Muscle layer of colon (tissue), 2 donors: ENCODE data around the gene ULK2.

Experiments
- H3K27ac ChIP-seq: one replicate; pipeline ENCODE4 v1.7.0; 2013; ENCODE audit warnings: low read depth, mild to moderate bottlenecking, low read length, moderate library complexity
- H3K27me3 ChIP-seq, 2 donors: one replicate each; pipeline ENCODE4 v1.7.0; 2013; ENCODE audit warnings: low read length in 2 of 2, mild to moderate bottlenecking in 2 of 2; ENCODE audit not compliant: insufficient read depth in 2 of 2, control insufficient read depth in 1 of 2
- H3K36me3 ChIP-seq: one replicate; pipeline ENCODE4 v1.7.0; 2013; ENCODE audit warnings: mild to moderate bottlenecking, low read length; ENCODE audit not compliant: insufficient read depth
- H3K4me1 ChIP-seq: one replicate; pipeline ENCODE4 v1.7.0; 2013; ENCODE audit warnings: mild to moderate bottlenecking, low read length; ENCODE audit not compliant: insufficient read depth
- H3K4me3 ChIP-seq, 2 donors: one replicate each; pipeline ENCODE4 v1.7.0; 2013; ENCODE audit warnings: low read length in 2 of 2, low read depth in 1 of 2, mild to moderate bottlenecking in 1 of 2, moderate library complexity in 1 of 2
- H3K9ac ChIP-seq: one replicate; pipeline ENCODE4 v1.7.0; 2013; ENCODE audit warnings: low read length
- H3K9me3 ChIP-seq: one replicate; pipeline ENCODE4 v1.7.0; 2013; ENCODE audit warnings: mild to moderate bottlenecking, low read length
- donor health status: abdominal sarcoma.
- donor health status: Adenocarcinoma of cecum.

Gene ULK2

DNA sequence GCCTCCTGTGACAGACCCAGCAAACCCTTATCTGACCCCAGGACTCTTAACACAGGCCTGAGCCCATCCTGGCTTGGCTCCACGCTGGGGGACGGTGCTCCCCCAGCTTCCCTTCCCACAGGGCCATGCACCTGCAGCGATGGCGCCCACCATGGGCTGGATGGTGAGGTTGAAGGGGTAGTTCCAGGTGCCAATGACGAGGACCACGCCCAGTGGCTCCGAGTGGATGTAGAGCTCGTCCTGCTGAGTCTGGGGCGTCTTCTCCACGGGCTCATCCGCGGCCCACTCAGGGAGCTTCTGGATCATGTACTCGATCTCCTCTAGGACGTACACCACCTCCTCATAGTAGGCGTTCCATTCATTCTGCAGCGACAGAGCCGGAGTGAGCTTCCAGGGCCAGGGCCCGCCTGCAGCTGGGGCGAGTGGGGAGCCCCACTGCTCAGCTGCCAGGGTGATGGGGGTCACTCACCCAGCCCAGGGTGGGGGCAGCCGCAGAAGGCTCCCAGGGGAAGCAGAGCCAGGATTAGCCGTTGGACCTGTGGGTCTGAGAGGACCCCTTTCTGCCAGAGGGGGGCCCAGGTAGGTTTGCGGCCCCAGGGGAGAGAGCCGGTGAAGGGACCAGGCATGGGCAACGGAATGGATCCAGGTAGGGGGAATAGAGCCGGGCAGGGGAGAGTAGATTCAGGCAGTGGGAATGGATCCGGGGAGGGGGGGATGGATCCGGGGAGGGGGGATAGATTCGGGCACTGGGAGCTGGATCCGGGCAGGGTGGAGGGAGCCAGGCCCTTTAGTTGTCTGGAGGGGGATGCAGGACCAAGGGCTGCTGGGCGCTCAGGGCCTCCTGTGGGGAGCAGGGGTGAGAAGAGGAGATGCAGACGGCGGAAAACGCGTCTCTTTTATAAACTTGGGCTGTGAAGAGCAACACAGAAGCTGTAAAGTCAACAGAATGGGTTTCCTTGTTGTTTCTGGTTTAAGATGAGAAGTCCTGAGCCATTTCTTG lies 124.3 kb downstream of the ULK2 start:
- H3K27ac ChIP-seq, result no peak overlapping the region
- peaks cover 7% of the 10 kb centered on the region for H3K4me1 ChIP-seq
- H3K4me3 ChIP-seq, result no peak overlapping the region
- H3K27me3 ChIP-seq, result no peaks in the 10 kb centered on the region
- no peaks in the 10 kb centered on the region for H3K36me3 ChIP-seq
- no peaks in the 10 kb centered on the region for H3K9me3 ChIP-seq
- H3K9ac ChIP-seq, result no peak overlapping the region

DNA sequence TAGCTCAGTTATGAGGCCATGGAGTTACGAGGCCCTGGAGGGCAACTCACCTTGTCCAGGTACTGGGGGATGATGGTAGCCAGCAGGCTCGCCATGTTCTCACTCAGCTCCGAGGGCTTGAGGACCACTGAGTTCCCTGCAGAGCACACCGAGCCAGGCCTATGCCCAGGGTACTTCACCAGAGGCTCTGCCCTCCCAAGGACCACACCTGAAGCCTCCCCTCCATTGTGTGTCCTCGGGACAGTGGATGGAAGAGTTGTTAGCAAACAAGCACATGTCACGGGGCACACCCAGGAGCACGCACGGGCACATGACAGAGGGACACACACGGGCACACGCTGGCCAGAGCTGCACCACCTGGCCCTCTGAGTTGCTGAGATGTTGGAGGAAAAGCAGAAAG lies 125.2 kb downstream of the ULK2 start:
- Histone ChIP-seq H3K27ac (no peak overlapping the region), H3K36me3 (no peaks in the 10 kb centered on the region), H3K9me3 (no peaks in the 10 kb centered on the region), H3K27me3 (no peaks in the 10 kb centered on the region), H3K9ac (no peak overlapping the region), H3K4me1 (peaks cover 7% of the 10 kb centered on the region), H3K4me3 (no peak overlapping the region)

DNA sequence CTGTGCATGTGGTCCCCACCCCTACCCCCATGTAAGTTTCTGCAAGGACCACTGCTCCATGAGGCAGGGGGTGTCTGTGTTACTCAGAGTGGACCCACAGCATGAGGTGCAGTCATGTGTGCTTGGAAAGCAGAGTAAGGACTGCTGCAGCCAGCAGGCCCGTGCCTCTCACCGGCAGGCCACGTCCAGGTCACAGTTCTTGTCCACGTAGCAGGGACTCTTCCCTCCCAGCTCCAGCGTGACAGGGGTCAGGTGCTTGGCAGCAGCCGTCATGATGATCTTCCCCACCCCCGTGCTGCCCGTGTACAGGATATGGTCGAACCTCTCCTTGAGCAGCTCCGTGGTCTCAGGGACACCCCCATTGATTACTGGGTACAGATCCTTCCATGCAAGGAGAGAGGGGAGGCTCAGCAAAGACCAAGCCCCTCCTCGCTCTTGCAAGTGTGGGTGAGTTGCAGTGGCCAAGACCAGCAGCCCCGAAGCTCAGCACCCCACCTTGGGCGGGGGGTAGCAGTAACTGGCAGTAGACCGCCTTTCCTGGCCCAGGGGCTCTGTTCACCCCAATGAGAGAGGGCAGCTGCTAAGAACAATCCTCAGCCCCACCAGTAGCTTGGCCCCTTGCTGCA lies 125.8 kb downstream of the ULK2 start:
- Histone ChIP-seq H3K36me3 (no peaks in the 10 kb centered on the region), H3K27me3 (no peaks in the 10 kb centered on the region), H3K4me3 (no peak overlapping the region), H3K9ac (no peak overlapping the region), H3K27ac (no peak overlapping the region), H3K4me1 (peaks cover 7% of the 10 kb centered on the region), H3K9me3 (no peaks in the 10 kb centered on the region)

DNA sequence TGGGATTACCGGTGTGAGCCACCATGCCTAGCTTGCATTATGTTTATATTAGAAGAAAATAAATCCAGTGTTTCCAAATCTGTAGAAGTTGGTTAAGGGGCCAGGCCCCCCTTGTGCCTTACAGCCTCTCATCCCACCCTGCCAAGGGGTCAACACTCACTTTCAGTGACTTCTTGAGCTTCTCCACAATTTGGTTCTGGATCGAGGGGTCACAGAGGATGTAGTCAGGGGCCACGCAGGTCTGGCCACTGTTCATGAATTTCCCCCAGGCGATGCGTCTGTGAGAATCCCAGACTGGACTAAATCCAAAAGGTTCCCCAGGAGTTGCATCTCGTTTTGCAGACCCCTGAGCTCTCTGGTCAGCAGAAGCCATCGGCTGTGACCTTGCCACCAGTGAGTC lies 126.8 kb downstream of the ULK2 start:
- Histone ChIP-seq H3K27me3 (no peaks in the 10 kb centered on the region), H3K9me3 (no peaks in the 10 kb centered on the region), H3K4me1 (peaks cover 7% of the 10 kb centered on the region), H3K27ac (no peak overlapping the region), H3K9ac (no peak overlapping the region), H3K36me3 (no peaks in the 10 kb centered on the region), H3K4me3 (no peak overlapping the region)

DNA sequence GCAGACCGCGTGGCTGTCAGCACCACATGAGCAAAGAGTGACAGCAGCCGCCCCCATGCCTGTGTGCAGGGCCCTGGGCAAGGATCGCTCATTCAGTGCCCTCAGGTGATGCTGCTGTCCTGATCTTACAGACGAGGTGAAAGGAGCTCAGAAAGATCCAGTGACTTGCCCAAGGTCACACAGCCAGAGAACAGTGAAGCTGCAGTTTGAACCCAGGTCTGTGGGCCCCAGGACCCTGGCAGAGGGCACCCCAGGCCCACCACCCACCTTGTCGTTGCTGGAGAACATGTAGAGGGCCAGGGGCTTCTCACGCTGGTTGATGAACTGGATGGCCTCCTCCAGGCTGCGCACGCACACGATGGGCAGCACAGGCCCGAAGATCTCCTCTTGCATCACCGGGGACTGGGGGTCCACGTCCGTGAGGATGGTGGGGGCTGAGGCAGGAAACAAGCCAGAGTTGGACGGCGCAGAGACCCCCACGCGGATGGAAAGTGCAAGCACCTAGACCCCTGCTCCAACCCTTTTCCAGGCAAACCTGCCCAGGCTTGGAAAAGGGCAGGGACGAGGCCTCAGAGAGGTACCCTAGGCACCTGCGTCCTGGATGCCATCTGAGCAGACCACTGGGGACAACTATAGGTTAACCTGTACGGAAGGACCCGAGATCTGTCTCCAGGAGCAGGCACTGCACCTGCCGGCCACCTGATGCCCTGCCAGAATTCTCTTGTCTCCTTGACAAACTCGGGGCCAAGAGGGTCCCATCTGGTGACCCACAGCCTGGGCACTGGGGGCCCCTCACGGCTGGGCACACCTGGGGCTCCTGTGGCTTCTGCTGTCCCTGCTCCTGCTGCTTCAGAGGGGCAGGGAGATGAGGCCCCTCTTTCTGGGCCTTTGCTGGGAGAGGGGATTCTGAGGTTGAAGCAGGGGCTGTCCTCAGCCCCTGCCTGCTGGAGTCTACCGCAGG lies 128.2 kb downstream of the ULK2 start:
- no peak overlapping the region for H3K4me3 ChIP-seq

DNA sequence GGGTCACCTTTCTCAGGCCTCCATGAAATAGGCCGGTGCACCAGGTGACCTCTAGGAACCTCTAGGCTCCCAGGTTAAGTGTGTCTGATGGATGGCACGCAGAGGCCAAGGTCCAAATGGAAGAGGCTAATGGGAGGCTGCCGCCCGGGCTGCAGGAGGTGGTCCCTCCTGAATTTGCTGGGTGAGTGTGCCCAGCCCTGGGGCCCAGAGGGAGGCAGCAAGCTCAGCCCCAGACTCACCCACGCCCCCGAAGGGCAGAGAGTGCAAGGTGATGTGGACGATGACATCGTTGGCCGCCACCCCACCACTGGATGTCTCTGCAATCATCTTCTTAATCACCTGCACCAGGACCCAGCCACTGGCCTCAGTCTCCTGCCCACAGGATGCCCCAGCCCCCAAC lies 129.0 kb downstream of the ULK2 start:
- Histone ChIP-seq H3K4me1 (no peaks in the 10 kb centered on the region), H3K4me3 (no peak overlapping the region), H3K36me3 (no peaks in the 10 kb centered on the region), H3K27ac (no peak overlapping the region), H3K9ac (no peak overlapping the region), H3K9me3 (no peaks in the 10 kb centered on the region), H3K27me3 (no peaks in the 10 kb centered on the region)

More for the DNA sequence above, 128.2 kb downstream of the ULK2 start:
- H3K27ac ChIP-seq, result no peak overlapping the region
- no peaks in the 10 kb centered on the region for H3K4me1 ChIP-seq
- no peak overlapping the region for H3K9ac ChIP-seq
- no peaks in the 10 kb centered on the region for H3K9me3 ChIP-seq
- no peaks in the 10 kb centered on the region for H3K36me3 ChIP-seq
- no peaks in the 10 kb centered on the region for H3K27me3 ChIP-seq

DNA sequence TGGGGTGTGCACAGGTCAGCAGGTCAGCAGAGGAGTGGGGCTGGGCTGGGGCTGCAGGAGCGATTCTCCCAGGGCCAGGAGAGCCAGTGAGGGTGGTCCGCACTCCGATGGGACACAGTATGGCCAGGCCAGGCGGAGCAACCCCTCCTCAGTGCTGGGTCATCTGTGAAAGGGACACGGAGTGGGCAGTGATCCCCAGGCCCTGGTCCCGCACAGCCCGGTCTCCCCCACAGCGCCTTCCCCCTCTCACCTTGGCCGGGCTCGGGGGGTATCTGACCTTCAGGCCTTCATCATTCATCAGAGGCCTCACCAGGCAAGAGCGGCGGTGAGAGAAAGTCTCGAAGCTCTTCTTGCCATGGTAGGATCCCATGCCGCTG lies 129.7 kb downstream of the ULK2 start:
- Histone ChIP-seq H3K4me3 (no peak overlapping the region), H3K9me3 (no peaks in the 10 kb centered on the region), H3K27me3 (no peaks in the 10 kb centered on the region), H3K36me3 (no peaks in the 10 kb centered on the region), H3K9ac (no peak overlapping the region), H3K4me1 (no peaks in the 10 kb centered on the region), H3K27ac (no peak overlapping the region)

DNA sequence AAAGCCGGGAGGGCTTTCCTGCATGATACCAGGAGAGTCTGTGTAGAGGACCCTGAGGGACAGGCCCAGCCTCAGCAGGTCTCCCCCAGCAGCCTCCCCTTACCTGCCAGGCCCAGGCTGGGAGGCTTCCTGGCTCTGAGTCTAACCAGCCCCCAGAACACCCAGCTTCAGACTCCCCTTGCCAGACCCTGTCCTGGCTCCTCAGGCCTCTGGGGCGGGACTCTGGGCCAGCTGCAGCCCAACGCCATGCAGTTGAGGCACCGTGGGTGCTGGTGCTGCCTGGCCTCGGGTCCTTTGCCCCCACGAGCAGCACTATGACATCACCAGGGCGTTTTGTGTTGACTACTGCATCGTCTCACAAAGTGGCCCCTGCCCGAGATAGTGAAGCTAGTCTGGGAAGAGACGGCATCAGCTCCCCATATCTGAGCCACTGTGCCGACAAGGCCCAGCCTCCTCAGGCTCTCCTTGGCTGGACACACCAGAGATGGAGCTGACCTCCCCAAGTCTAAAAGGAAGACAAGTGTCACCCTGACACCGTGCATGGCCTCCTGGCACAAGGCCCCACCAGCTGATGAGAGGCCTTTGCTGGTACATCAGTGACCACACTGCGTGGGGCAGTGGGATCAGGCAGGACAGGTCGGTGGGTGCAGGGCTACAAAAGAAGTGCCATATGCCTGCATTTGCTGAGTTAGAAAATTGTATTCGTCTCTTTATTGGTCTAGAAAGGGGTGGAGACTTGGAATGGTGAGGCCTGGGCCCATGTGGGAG lies 130.2 kb downstream of the ULK2 start:
- Histone ChIP-seq H3K9me3 (no peaks in the 10 kb centered on the region), H3K36me3 (no peaks in the 10 kb centered on the region), H3K4me3 (no peak overlapping the region), H3K9ac (no peak overlapping the region), H3K27ac (no peak overlapping the region), H3K27me3 (no peaks in the 10 kb centered on the region), H3K4me1 (no peaks in the 10 kb centered on the region)

DNA sequence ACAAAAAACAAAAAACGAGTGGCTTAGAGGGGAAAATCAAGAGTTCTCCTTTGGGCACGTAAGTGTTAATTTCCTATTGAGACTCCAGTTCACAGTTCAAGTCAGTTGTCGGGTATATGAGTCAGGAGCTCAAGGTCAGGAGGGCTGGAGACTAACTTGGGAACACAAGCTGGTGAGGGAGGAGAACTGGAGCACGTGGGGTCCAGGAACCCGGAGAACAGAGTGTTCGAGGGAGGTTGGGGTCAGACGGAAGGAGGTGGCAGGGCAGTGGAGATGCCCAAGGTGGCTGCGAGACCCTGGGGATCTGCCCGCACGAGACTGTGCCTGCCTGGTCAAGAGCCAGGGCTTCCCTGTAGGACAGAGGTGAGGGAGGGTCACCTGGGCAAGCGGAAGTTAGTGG lies 131.7 kb downstream of the ULK2 start:
- Histone ChIP-seq H3K27me3 (no peaks in the 10 kb centered on the region), H3K4me1 (no peaks in the 10 kb centered on the region), H3K4me3 (no peak overlapping the region), H3K9me3 (no peaks in the 10 kb centered on the region), H3K27ac (no peak overlapping the region), H3K36me3 (no peaks in the 10 kb centered on the region), H3K9ac (no peak overlapping the region)

DNA sequence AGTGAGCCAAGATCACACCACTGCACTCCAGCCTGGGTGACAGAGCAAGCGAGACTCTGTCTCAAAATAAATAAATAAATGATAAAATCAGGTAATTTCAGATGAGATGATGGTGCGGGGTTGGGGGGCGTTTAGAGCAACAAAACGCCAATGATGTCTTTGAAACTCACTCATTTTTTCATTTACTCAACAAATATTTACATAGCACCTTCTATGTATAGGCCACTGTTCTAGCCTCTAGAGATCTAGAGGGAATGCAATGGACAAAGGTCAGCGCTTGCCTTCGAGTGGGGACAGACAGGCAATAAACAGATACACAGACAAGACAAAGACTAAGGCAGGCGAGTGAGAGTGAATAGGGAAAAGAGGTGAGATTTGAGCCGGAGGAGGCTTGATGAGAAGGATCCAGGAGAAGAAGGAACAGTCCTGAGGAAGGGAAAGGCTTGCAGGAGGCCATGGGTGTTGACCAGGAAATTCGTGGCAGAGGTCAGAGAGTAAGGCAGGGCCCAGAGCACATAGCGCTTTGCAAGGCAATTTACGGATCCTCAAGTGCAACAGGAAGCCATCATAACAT lies 133.7 kb downstream of the ULK2 start:
- no peak overlapping the region for H3K4me3 ChIP-seq
- H3K27ac ChIP-seq, result no peak overlapping the region
- no peaks in the 10 kb centered on the region for H3K27me3 ChIP-seq
- no peak overlapping the region for H3K9ac ChIP-seq
- no peaks in the 10 kb centered on the region for H3K4me1 ChIP-seq
- no peaks in the 10 kb centered on the region for H3K36me3 ChIP-seq
- H3K9me3 ChIP-seq, result no peaks in the 10 kb centered on the region
